Transverse colon (tissue), 4 donors: ENCODE data around the gene ENTPD7.

Experiments used
- POLR2A ChIP-seq: fragments of 450-650 bp; IDR thresholded peaks from one replicate; pipeline ENCODE4 v1.6.1; 2016; ENCODE audit warnings: antibody characterized with exemption, mild to moderate bottlenecking, moderate library complexity
- POLR2AphosphoS5 ChIP-seq, 3 donors: sonication (generic); formaldehyde crosslinking; IDR thresholded peaks; one replicate each; pipeline ENCODE4 v1.6.1; 2016; ENCODE audit warnings: antibody characterized with exemption in 3 of 3
- TF ChIP-seq, protein P1 (sequence below), 5 experiments: fragments of 200-600 bp in 3 of 5; fragments of 450-650 bp in 2 of 5; sonication (generic) in 3 of 5; IDR thresholded peaks; 1 replicate in 2 of 5; 2 replicates in 3 of 5; pipeline ENCODE4 v1.5.1; 2016 to 2017; ENCODE audit warnings: antibody characterized with exemption in 5 of 5, inconsistent platforms in 3 of 5, mild to moderate bottlenecking in 2 of 5, moderate library complexity in 1 of 5

DNA sequence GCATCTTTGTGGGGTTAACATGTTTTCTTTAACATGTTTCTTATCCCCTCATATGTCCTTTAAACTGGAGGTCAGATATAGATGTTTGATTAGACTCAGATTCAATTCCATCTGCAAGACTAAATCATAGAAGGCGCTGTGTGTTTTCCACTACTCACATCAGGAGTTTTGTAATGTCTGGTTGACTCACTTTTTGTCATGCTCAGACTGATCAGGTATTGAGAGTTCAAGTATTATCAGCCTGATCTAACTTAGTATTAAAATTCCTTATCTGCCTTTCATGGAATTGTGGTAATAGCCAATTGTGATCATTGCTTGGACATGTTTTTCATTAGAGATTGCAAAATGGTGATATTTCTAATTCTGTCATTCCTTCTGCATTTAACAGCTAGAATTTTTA is 30.2 kb downstream of the ENTPD7 start:
- TF ChIP-seq, protein P1, sequence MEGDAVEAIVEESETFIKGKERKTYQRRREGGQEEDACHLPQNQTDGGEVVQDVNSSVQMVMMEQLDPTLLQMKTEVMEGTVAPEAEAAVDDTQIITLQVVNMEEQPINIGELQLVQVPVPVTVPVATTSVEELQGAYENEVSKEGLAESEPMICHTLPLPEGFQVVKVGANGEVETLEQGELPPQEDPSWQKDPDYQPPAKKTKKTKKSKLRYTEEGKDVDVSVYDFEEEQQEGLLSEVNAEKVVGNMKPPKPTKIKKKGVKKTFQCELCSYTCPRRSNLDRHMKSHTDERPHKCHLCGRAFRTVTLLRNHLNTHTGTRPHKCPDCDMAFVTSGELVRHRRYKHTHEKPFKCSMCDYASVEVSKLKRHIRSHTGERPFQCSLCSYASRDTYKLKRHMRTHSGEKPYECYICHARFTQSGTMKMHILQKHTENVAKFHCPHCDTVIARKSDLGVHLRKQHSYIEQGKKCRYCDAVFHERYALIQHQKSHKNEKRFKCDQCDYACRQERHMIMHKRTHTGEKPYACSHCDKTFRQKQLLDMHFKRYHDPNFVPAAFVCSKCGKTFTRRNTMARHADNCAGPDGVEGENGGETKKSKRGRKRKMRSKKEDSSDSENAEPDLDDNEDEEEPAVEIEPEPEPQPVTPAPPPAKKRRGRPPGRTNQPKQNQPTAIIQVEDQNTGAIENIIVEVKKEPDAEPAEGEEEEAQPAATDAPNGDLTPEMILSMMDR (IDR thresholded peaks at IDR 0.05): no peak
- no peak for TF ChIP-seq POLR2A
- TF ChIP-seq POLR2AphosphoS5 (IDR thresholded peaks at IDR 0.05): no peak
